Kidney tubule cell (primary cell): Measurements from ENCODE around the gene ZNF302.

Source experiments
- DNase-seq: peaks from one replicate; pipeline ENCODE4 v3.0.0-alpha.2; 2018; ENCODE audit warnings: low spot score

Gene ZNF302

DNA sequence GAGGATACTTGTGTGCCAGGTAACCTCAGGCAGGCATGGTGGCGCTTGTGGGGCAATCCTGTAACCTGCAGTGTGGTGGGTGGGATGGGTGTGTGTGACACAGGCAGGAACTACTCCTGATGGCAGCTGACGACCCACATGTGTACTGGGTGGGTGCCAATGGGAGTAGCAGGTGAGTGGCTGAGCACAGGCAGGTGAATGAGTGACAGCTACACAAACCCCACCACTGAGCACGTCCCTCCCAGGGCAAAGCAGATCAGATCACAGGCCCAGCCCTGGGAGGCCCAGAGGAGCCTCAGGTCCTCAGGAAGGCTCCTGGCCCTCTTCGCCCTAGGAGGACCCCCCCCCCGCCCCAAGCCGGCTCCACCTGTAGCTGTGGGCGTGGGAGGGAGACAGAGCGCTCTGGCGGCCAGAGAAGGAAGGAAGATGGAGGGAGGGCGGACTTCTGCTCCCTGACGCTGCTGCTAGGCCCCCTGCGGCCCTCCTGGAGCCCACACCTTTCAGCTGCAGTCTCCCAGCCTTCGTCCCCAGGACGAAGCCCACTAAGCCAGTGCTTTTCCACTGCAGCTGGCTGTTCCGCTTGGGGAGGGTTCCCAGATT lies 55.2 kb downstream of the ZNF302 start:
- no peak for DNase-seq

DNA sequence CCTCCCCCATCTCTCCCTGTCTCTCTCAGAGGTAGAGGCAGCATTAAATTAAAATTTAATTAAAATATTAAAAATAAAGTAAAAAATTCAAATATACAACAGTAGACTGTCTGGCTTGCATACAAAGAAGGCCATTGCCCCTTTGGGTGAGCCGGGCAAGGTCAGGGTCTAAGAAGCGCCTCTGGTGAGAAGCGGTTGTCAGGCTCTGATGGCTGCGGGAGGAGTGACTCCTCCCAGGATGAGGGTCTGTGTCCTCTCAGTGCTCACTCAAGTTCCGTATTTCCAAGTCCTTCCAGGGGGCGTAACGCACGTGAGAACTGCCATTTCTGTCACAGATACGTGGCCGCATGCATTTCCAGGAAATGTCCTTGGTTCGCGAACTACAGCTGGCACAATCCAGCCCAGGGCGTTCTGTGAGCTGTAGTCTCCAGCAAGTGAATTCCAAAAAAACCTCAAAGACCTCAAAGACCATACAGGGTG lies 55.8 kb downstream of the ZNF302 start:
- no peak for DNase-seq

DNA sequence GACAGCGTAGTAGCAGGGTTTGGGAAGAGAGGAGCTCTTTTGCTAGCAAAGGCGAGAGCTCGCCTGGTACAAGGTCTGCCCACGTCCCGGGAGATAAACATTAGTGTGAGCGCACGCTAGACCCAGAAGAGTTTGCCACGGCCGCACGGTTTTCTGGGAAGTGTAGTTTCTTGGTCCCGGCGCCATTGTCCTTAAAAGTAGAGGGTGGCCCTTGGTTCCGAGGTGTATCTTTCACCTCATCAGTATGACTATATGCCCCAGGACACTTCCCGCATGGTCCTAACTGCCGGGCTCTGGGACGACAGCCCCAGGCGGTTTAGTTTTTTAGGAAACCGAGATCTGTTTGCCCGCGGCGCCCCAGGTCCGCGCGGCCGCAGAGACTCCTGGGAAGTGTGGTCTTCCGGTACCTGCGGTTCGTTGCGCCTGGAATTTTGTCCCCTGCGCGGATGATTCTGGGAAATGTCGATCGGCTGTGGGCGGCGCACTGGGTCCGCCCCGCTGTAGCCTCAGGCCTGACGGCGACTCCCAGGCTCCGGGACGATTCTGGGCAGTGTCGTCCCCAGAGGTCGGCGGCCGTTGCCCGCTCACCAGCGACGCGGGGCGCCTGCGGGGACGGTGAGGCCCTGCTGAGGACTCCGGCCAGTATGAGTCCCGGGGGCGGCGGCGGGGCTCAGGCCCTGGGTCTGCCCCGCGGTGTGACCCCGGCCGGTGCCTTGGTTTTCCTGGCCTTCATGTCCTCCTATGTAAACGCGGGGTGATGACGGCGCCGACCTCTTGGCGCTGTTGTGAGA lies 56.5 kb downstream of the ZNF302 start, which contains the start of gene ZNF181:
Gene ZNF181, plus strand, starts transcription at position 498 of the 791 bp plus-strand sequence. CDS start 795 bp downstream, outside the sequence.
- DNase-seq = peak; percentile 92

DNA sequence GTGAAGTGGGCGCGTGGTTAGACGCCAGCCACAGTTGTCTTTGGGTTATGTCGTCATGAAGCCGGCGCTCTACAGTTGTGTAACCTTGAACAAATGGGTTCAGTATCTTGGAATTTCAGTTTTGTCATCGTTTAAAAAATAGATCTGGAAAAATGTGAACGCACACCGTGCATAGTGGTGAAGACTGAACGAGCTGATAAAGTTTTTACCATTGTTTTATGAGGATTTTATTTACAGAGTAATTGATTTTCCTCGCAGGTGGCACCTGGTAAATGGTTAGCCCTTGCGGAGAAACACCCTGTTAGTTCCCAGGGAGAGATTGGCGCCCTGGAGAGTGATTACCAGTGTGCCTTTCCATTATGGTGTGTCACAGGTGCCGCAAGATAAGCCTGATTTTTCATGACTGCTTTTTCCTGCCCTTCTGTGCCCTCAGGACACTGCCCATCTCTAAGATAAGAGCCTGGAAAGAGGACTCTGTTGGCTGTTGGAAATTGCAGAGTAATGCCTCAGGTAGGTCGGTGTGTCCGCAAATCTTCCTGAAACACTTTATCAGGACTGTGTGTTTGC lies 57.1 kb downstream of the ZNF302 start:
- no peak for DNase-seq
